Activated naive CD8-positive, alpha-beta T cell treated with anti-CD3 and anti-CD28 coated beads, Interleukin-2, amount 10 ng/mL, durations not matched to agents 7 days and 5 days (primary cell): Measurements from ENCODE around the gene LSM14A. TPM values are rescaled to one million over a fixed set of nuclear protein-coding genes. Genes with fewer than 3 reads are reported as not detected.
"Not testable (repeated sequence)": the region's sequence is repeated elsewhere in the genome, so short reads cannot be mapped to it uniquely, and the experiment has no call there.

Experiments used
- ATAC-seq: fragments of 150-1000 bp; cut with Tn5 transposase; one replicate; pipeline ENCODE4 v1.10.0; 2021; ENCODE audit warnings: low read depth, moderate library complexity
- POLR2A ChIA-PET: fragments of 350-600 bp; sonication (Branson Sonifier 250); formaldehyde crosslinking; loops from one replicate; lab custom pipeline; 2021; ENCODE audit warnings: antibody characterized with exemption; lab: Charles Lee
- DNase-seq: peaks from one replicate; pipeline ENCODE4 v3.0.0; 2021
- H3K27ac Mint-ChIP-seq: one replicate; pipeline ENCODE4 v1.8.0; 2022; ENCODE audit warnings: mild to moderate bottlenecking, mixed read lengths
- H3K27me3 Mint-ChIP-seq: one replicate; pipeline ENCODE4 v1.8.0; 2022; ENCODE audit warnings: mild to moderate bottlenecking, moderate library complexity, mixed read lengths
- H3K36me3 Mint-ChIP-seq: one replicate; pipeline ENCODE4 v1.8.0; 2021; ENCODE audit warnings: mild to moderate bottlenecking, mixed read lengths
- H3K4me1 Mint-ChIP-seq: one replicate; pipeline ENCODE4 v1.8.0; 2021; ENCODE audit warnings: mixed read lengths
- H3K4me3 Mint-ChIP-seq: one replicate; pipeline ENCODE4 v1.8.0; 2022; ENCODE audit warnings: mild to moderate bottlenecking, moderate library complexity, mixed read lengths
- H3K9me3 Mint-ChIP-seq: one replicate; pipeline ENCODE4 v1.8.0; 2021; ENCODE audit warnings: mixed read lengths
- total RNA-seq, 2 experiments: library from RNA; stranded (reverse); gene quantifications; one replicate each; pipeline ENCODE4 v1.2.3, GENCODE V29; 2021

The LSM14A gene
- total RNA-seq, 2 experiments from 2014 or later, result 141 to 156 TPM

DNA sequence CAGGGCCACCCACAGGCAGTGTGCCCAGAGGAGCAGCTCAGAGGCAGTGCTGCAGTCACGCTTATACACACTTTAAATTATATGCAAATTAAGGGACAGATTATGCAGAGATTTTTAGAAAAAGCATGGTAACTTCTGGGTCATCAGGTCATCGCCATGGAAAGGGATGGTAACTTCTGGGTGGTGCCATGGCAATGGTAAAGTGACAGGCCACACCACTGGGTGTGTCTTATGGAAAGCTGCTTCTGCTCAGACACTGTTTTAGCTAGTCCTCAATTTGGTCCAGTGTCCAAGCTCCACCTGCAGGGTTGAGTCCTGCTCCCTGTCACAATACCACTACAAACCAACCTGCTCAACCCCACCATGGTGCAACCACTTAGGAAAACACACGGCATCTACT, 29.9 kb upstream of the LSM14A start:
- Mint-ChIP-seq H3K4me3 (no peak overlapping the region), H3K36me3 (no peaks in the 10 kb centered on the region), H3K9me3 (no peaks in the 10 kb centered on the region), H3K27ac (no peak overlapping the region), H3K4me1 (no peaks in the 10 kb centered on the region), H3K27me3 (peaks cover 6% of the 10 kb centered on the region)
- POLR2A ChIA-PET, result interaction anchor here (2.5 kb wide), 1 partner anchor 8 kb away, joined by 8 read pairs; no protein-coding TSS in a partner anchor
- DNase-seq (no peak), ATAC-seq (no peak)

DNA sequence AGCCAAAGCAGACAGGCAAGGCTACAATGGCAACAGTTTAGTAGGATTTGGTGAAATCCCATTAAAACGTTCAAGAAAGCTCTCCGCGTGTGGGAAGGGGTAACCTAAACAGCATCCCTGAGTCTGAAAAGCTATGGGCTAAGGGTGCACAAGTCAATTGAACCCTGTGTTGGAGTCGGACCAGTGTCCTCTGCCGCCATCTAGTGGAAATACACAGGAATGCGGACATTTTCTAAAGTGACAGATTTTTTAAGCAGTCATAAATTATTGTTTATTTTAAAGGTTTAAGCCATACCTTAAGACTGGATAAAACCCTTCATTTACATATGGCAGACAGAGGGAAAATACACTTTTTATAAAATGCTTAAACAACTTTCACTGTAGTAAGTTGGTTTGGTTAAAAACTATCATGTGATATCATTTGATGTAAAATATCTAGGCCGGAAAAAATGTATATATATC, 26.5 kb upstream of the LSM14A start:
- Mint-ChIP-seq H3K36me3 (no peaks in the 10 kb centered on the region), H3K4me3 (no peak overlapping the region)
- POLR2A ChIA-PET, result interaction anchor here (0.5 to 1.0 kb wide), 2 partner anchors 11 to 368 kb away, joined by 3 to 4 read pairs; no protein-coding TSS in a partner anchor

GRCh38 chr19:34148658-34149185, 23.6 kb upstream of the LSM14A start:
- H3K9me3 Mint-ChIP-seq, result no peaks in the 10 kb centered on the region
- POLR2A ChIA-PET, result interaction anchor here (0.7 kb wide), 1 partner anchor 22 kb away, joined by 3 read pairs; no protein-coding TSS in a partner anchor
- peaks cover 3% of the 10 kb centered on the region for H3K27me3 Mint-ChIP-seq
- no peak overlapping the region for H3K4me3 Mint-ChIP-seq
- no peaks in the 10 kb centered on the region for H3K4me1 Mint-ChIP-seq
- DNase-seq (no peak), ATAC-seq (no peak)
- no peaks in the 10 kb centered on the region for H3K36me3 Mint-ChIP-seq
- no peak overlapping the region for H3K27ac Mint-ChIP-seq

More for the DNA sequence above, 26.5 kb upstream of the LSM14A start:
- Mint-ChIP-seq H3K27me3 (no peaks in the 10 kb centered on the region), H3K4me1 (no peaks in the 10 kb centered on the region), H3K9me3 (no peaks in the 10 kb centered on the region), H3K27ac (no peak overlapping the region)
- DNase-seq, result no peak
- peak; percentile 71 for ATAC-seq

DNA sequence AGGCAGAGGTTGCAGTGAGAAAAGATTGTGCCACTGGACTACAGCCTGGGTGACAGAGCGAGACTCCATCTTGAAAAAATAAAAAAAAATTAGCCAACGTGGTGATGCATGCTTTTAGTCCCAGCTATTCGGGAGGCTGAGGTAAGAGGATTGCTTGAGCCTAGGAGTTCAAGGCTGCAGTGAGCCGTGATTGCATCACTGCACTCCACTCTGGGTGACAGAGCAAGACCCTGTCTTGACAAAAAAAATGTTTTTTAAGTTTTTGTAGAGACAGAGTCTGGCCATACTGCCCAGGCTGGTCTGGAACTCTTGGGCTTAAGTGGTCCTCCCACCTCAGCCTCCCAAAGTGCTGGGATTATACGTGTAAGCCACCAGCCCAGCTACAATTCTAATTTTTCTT, 22.4 kb upstream of the LSM14A start:
- DNase-seq (no peak), ATAC-seq (no peak)
- peaks cover 9% of the 10 kb centered on the region for H3K27me3 Mint-ChIP-seq
- no peak overlapping the region for H3K27ac Mint-ChIP-seq
- no peaks in the 10 kb centered on the region for H3K9me3 Mint-ChIP-seq
- H3K4me3 Mint-ChIP-seq, result no peak overlapping the region
- no peaks in the 10 kb centered on the region for H3K36me3 Mint-ChIP-seq
- POLR2A ChIA-PET, result no interaction called here
- no peaks in the 10 kb centered on the region for H3K4me1 Mint-ChIP-seq

DNA sequence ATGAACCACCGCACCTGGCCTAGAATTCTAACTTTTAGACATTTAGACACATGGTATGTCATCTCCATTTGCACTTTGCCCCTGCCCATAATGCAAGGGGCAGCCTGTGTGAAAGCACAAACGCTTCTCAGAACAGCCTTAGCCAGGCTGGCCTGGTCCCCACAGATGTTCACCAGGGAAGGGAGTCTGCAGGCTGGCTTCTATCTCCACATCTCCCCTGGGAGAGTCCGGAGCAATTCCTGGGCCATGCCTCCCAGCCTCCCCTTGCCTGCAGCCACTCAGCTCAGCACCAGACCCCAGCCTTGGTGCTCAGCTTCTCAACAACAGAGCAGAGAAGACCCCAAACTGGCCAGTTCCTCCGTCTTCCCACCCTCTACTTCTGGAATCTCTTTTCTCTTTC, 21.7 kb upstream of the LSM14A start:
- DNase-seq, result no peak
- Mint-ChIP-seq H3K27me3 (peaks cover 9% of the 10 kb centered on the region), H3K9me3 (no peaks in the 10 kb centered on the region), H3K4me1 (no peaks in the 10 kb centered on the region), H3K4me3 (no peak overlapping the region), H3K36me3 (no peaks in the 10 kb centered on the region), H3K27ac (no peak overlapping the region)
- ATAC-seq, result no peak
- POLR2A ChIA-PET, result no interaction called here

DNA sequence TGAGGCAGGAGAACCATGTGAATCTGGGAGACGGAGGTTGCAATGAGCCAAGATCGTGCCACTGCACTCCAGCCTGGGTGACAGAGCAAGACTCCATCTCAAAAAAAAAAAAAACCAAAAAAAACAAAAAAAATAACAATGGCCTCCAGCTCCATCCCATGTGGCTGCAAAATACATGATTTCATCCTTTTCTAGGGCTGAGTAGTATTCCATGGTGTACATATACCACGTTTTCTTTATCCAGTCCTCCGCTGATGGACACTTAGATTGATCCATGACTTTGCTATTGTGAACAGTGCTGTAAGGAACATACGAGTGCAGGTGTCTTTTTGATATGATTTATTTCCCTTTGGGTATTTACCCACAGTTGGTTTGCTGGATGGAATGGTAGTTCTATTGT, 20.9 kb upstream of the LSM14A start:
- no peaks in the 10 kb centered on the region for H3K36me3 Mint-ChIP-seq
- POLR2A ChIA-PET, result no interaction called here
- H3K27me3 Mint-ChIP-seq, result peaks cover 9% of the 10 kb centered on the region
- no peak for DNase-seq
- no peak for ATAC-seq
- no peak overlapping the region for H3K4me3 Mint-ChIP-seq
- H3K4me1 Mint-ChIP-seq, result no peaks in the 10 kb centered on the region
- H3K9me3 Mint-ChIP-seq, result no peaks in the 10 kb centered on the region
- H3K27ac Mint-ChIP-seq, result no peak overlapping the region

DNA sequence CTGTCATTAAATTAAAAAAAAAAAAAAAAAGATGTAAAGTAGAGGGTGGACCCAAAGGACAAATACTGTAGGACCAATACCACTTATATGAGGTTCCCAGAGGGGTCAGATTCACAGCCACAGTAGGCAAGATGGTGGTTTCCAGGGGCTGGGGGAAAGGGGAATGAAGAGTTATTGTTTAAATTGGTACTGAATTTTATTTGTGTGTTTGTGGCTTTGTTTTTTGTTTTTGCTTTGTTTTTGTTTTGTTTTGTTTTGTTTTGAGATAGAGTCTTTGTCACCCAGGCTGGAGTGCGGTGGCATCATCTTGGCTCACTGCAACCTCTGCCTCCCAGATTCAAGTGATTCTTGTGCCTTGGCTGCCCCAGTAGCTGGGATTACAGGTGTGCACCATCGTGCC, 17.9 kb upstream of the LSM14A start:
- Mint-ChIP-seq H3K9me3 (no peaks in the 10 kb centered on the region), H3K4me3 (no peak overlapping the region), H3K27me3 (peaks cover 9% of the 10 kb centered on the region), H3K27ac (no peak overlapping the region), H3K36me3 (no peaks in the 10 kb centered on the region), H3K4me1 (no peaks in the 10 kb centered on the region)
- DNase-seq (no peak), ATAC-seq (no peak)
- POLR2A ChIA-PET, result no interaction called here

GRCh38 chr19:34155686-34156085, 16.6 kb upstream of the LSM14A start:
- peaks cover 9% of the 10 kb centered on the region for H3K27me3 Mint-ChIP-seq
- no peaks in the 10 kb centered on the region for H3K9me3 Mint-ChIP-seq
- H3K4me1 Mint-ChIP-seq, result no peaks in the 10 kb centered on the region
- no peak for ATAC-seq
- H3K4me3 Mint-ChIP-seq, result no peak overlapping the region
- DNase-seq, result no peak
- POLR2A ChIA-PET, result no interaction called here
- no peak overlapping the region for H3K27ac Mint-ChIP-seq
- H3K36me3 Mint-ChIP-seq, result no peaks in the 10 kb centered on the region

- H3K27ac Mint-ChIP-seq, H3K4me3 Mint-ChIP-seq, ATAC-seq, DNase-seq, H3K4me1 Mint-ChIP-seq, H3K36me3 Mint-ChIP-seq, H3K9me3 Mint-ChIP-seq, POLR2A ChIA-PET: not testable (repeated sequence)
- peaks cover 12% of the 10 kb centered on the region for H3K27me3 Mint-ChIP-seq
These were observed 13.3 kb upstream of the LSM14A start for GRCh38 chr19:34158966-34159365.

GRCh38 chr19:34159541-34159940, 12.8 kb upstream of the LSM14A start:
- H3K4me3 Mint-ChIP-seq, H3K4me1 Mint-ChIP-seq, H3K9me3 Mint-ChIP-seq, DNase-seq, POLR2A ChIA-PET, H3K27ac Mint-ChIP-seq, ATAC-seq, H3K36me3 Mint-ChIP-seq: not testable (repeated sequence)
- H3K27me3 Mint-ChIP-seq, result peaks cover 12% of the 10 kb centered on the region

GRCh38 chr19:34161902-34162301, 10.4 kb upstream of the LSM14A start:
- DNase-seq, H3K4me3 Mint-ChIP-seq, H3K4me1 Mint-ChIP-seq, H3K9me3 Mint-ChIP-seq, ATAC-seq, H3K27me3 Mint-ChIP-seq, POLR2A ChIA-PET, H3K27ac Mint-ChIP-seq, H3K36me3 Mint-ChIP-seq: not testable (repeated sequence)

DNA sequence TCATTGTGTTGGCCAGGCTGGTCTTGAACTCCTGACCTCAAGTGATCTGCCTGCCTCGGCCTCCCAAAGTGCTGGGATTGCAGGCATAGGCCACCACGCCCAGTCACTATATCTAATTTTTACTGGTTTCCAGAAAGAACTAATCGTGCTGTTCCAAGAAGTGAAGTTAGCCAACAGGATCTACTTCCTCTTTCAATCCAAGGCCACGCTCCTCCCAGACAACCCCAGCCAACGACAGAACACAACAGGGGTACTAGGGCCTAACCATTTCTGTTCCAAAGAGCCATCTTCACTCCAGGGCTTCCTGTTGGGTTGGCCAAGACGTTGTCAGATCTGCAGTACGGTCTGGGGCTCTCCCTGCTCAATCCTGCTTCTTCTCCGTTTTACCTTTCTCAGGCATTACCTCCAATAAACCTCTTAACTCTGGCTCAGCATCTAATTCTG, 7.0 kb upstream of the LSM14A start:
- H3K36me3 Mint-ChIP-seq, result no peaks in the 10 kb centered on the region
- no peaks in the 10 kb centered on the region for H3K4me1 Mint-ChIP-seq
- no peak overlapping the region for H3K27ac Mint-ChIP-seq
- no peak overlapping the region for H3K4me3 Mint-ChIP-seq
- peaks cover 11% of the 10 kb centered on the region for H3K27me3 Mint-ChIP-seq
- no peak for DNase-seq
- POLR2A ChIA-PET, result no interaction called here
- H3K9me3 Mint-ChIP-seq, result no peaks in the 10 kb centered on the region
- no peak for ATAC-seq

GRCh38 chr19:34169475-34170199, 2.7 kb upstream of the LSM14A start:
- H3K4me3 Mint-ChIP-seq, H3K36me3 Mint-ChIP-seq, POLR2A ChIA-PET, H3K9me3 Mint-ChIP-seq, ATAC-seq, DNase-seq, H3K27me3 Mint-ChIP-seq: not testable (repeated sequence)
- Mint-ChIP-seq H3K4me1 (peaks cover 15% of the 10 kb centered on the region), H3K27ac (peak overlapping the region; percentile 8)

GRCh38 chr19:34171539-34171876, 796 bp upstream of the LSM14A start:
- no peaks in the 10 kb centered on the region for H3K9me3 Mint-ChIP-seq
- H3K36me3 Mint-ChIP-seq, result peaks cover 12% of the 10 kb centered on the region
- peaks cover 2% of the 10 kb centered on the region for H3K27me3 Mint-ChIP-seq
- ATAC-seq (peak; percentile 11), DNase-seq (no peak)
- H3K4me1 Mint-ChIP-seq, result peaks cover 27% of the 10 kb centered on the region
- peak overlapping the region; percentile 85 for H3K4me3 Mint-ChIP-seq
- H3K27ac Mint-ChIP-seq, result peak overlapping the region; percentile 97
- POLR2A ChIA-PET, result interaction anchor here (0.8 to 1.6 kb wide), 7 partner anchors 13 to 188 kb away, joined by 3 to 15 read pairs (median 3); no protein-coding TSS in a partner anchor
